ENCODE data around the gene KCNQ5.

The KCNQ5 gene

DNA sequence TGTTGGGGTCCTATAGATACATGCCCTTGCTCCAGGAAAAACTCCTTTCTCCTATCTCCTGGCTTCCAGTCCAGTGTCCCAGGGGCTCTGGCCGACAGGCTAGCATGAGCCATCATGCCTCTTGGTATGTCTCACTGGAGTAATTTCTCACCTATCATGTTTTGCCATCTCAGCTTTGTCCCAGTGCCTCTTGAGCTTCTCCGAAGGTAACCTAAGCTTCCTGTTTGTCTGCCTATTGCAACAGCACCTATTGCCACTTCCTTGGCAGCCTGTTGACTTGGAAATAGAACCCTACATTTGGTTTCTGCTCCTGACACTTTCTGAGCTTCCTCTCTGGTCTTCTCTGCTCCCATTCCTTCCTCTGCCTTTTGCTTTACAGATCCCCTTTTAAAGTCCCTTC lies 197.7 kb downstream of the KCNQ5 start:
- Histone ChIP-seq H3K27me3 (ENCODE audit: control insufficient read depth, low read length) (no peaks in the 10 kb centered on the region), H3K27ac (ENCODE audit: low read depth, low read length) (no peak overlapping the region), H3K4me2 (ENCODE audit: low read length) (no peak overlapping the region), H3K79me2 (ENCODE audit: control insufficient read depth, low read length) (peaks cover 36% of the 10 kb centered on the region), H3K4me3 (ENCODE audit: low read length) (no peak overlapping the region), H3F3A (ENCODE audit: control insufficient read depth, insufficient read depth) (no peaks in the 10 kb centered on the region; the same call in 1 of the 2 replicates), H3K9me3 (ENCODE audit: control insufficient read depth, insufficient read depth, low read length) (no peaks in the 10 kb centered on the region), H3K9me2 (replicated peaks; ENCODE audit: control insufficient read depth, low read length) (no peaks in the 10 kb centered on the region), H3K4me1 (ENCODE audit: control insufficient read depth, low read length) (peaks cover 25% of the 10 kb centered on the region), H4K20me1 (ENCODE audit: control insufficient read depth, insufficient read depth, low read depth, low read length) (no peaks in the 10 kb centered on the region), H3K36me3 (ENCODE audit: control insufficient read depth, low read length) (no peaks in the 10 kb centered on the region)
- TF ChIP-seq, protein P1, sequence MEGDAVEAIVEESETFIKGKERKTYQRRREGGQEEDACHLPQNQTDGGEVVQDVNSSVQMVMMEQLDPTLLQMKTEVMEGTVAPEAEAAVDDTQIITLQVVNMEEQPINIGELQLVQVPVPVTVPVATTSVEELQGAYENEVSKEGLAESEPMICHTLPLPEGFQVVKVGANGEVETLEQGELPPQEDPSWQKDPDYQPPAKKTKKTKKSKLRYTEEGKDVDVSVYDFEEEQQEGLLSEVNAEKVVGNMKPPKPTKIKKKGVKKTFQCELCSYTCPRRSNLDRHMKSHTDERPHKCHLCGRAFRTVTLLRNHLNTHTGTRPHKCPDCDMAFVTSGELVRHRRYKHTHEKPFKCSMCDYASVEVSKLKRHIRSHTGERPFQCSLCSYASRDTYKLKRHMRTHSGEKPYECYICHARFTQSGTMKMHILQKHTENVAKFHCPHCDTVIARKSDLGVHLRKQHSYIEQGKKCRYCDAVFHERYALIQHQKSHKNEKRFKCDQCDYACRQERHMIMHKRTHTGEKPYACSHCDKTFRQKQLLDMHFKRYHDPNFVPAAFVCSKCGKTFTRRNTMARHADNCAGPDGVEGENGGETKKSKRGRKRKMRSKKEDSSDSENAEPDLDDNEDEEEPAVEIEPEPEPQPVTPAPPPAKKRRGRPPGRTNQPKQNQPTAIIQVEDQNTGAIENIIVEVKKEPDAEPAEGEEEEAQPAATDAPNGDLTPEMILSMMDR (IDR thresholded peaks at IDR 0.05; ENCODE audit: low read depth, low read length, poor library complexity, severe bottlenecking), result no peak
- no peak for TF ChIP-seq EZH2phosphoT487 (IDR thresholded peaks at IDR 0.05; ENCODE audit: borderline replicate concordance, low read length)

DNA sequence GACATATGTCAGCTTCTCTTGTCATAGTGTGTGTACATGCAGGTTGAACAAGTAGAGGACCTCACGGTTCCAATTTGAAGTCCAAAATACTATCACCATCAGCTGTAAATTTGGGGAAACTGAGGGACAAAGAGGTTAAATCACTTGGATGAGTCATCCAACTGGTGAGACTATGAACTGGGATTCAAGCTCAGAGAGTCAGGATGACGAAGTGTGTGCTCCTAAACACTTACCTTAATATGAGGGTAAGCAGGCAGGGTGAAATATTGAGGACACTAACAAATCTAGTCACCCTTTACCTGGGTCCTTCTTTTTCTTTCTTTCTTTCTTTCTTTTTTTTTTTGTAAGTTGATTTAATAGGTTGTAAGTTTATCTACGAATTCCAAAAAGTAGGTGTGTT lies 198.3 kb downstream of the KCNQ5 start:
- Histone ChIP-seq H3K9me3 (ENCODE audit: control insufficient read depth, insufficient read depth, low read length) (no peaks in the 10 kb centered on the region), H3K4me3 (ENCODE audit: low read length) (no peak overlapping the region), H3K27ac (ENCODE audit: low read depth, low read length) (no peak overlapping the region), H4K20me1 (ENCODE audit: control insufficient read depth, insufficient read depth, low read depth, low read length) (no peaks in the 10 kb centered on the region), H3K79me2 (ENCODE audit: control insufficient read depth, low read length) (peaks cover 38% of the 10 kb centered on the region), H3K9me2 (replicated peaks; ENCODE audit: control insufficient read depth, low read length) (no peaks in the 10 kb centered on the region), H3F3A (ENCODE audit: control insufficient read depth, insufficient read depth) (no peaks in the 10 kb centered on the region; the same call in 1 of the 2 replicates), H3K27me3 (ENCODE audit: control insufficient read depth, low read length) (no peaks in the 10 kb centered on the region), H3K4me1 (ENCODE audit: control insufficient read depth, low read length) (peaks cover 30% of the 10 kb centered on the region), H3K36me3 (ENCODE audit: control insufficient read depth, low read length) (no peaks in the 10 kb centered on the region; the same call in 1 of the 2 replicates), H3K4me2 (ENCODE audit: low read length) (no peak overlapping the region)
- no peak for TF ChIP-seq EZH2phosphoT487 (IDR thresholded peaks at IDR 0.05; ENCODE audit: borderline replicate concordance, low read length)
- TF ChIP-seq, protein P1 (IDR thresholded peaks at IDR 0.05; ENCODE audit: low read depth, low read length, poor library complexity, severe bottlenecking), result no peak

DNA sequence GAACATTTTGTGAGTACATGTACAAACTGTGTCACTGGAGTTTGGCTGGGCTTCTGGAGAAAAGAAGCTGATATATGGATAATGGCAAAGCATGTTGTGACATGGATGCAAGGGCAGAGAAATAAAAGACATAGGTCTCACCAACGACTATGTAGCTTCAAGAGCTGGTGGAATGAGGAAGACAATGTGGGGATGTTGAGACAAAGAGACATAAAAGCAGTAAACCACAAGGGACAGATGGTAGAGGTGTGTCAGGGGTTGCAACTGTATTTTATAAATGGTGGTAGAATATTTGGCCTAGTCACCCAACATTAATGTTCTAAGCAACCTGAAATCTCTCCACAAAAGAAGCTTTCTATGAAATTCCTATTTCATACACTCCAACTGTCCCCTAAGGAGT lies 199.0 kb downstream of the KCNQ5 start:
- Histone ChIP-seq H3K27me3 (ENCODE audit: control insufficient read depth, low read length) (no peaks in the 10 kb centered on the region), H3K4me3 (ENCODE audit: low read length) (no peak overlapping the region), H3F3A (ENCODE audit: control insufficient read depth, insufficient read depth) (no peaks in the 10 kb centered on the region; the same call in 1 of the 2 replicates), H3K9me3 (ENCODE audit: control insufficient read depth, insufficient read depth, low read length) (no peaks in the 10 kb centered on the region), H3K27ac (ENCODE audit: low read depth, low read length) (no peak overlapping the region), H3K4me1 (ENCODE audit: control insufficient read depth, low read length) (peaks cover 38% of the 10 kb centered on the region), H3K4me2 (ENCODE audit: low read length) (no peak overlapping the region), H3K79me2 (ENCODE audit: control insufficient read depth, low read length) (peaks cover 45% of the 10 kb centered on the region), H3K36me3 (ENCODE audit: control insufficient read depth, low read length) (peaks cover 1% of the 10 kb centered on the region), H4K20me1 (ENCODE audit: control insufficient read depth, insufficient read depth, low read depth, low read length) (no peaks in the 10 kb centered on the region), H3K9me2 (replicated peaks; ENCODE audit: control insufficient read depth, low read length) (no peaks in the 10 kb centered on the region)
- TF ChIP-seq, protein P1 (IDR thresholded peaks at IDR 0.05; ENCODE audit: low read depth, low read length, poor library complexity, severe bottlenecking), result no peak
- no peak for TF ChIP-seq EZH2phosphoT487 (IDR thresholded peaks at IDR 0.05; ENCODE audit: borderline replicate concordance, low read length)

Data from DOHH2 (cell line).